Skin epidermis (tissue), 12 donors: ENCODE data around the gene TNS1.
A peak's percentile ranks its signal among the peaks of the same experiment; 100 is the strongest.

ENCODE experiments used
- H3K27ac ChIP-seq, 21 experiments: fragments of 200-600 bp; sonication (generic) in 11 of 21; one replicate each; pipeline ENCODE4 v1.5.0; 2020; ENCODE audit warnings: mild to moderate bottlenecking in 3 of 21, inconsistent platforms in 2 of 21, moderate library complexity in 2 of 21
- H3K4me3 ChIP-seq, 7 experiments: fragments of 200-600 bp; sonication (generic) in 2 of 7; one replicate each; pipeline ENCODE4 v1.5.0; 2020; ENCODE audit warnings: inconsistent platforms in 2 of 7, mild to moderate bottlenecking in 2 of 7, moderate library complexity in 1 of 7

The TNS1 gene

GRCh38 chr2:217939629-217940245 is 63.1 kb downstream of the TNS1 start:
- peak overlapping the region in 1 of 7 experiments; percentile 9 for H3K4me3 ChIP-seq
- H3K27ac ChIP-seq: peak overlapping the region in 8 of 21 experiments; percentile 16 to 84 (median 44)

GRCh38 chr2:217939220-217939619 is 63.6 kb downstream of the TNS1 start:
- Histone ChIP-seq H3K4me3 (no peak overlapping the region), H3K27ac (peak overlapping the region in 6 of 21 experiments; percentile 27 to 84 (median 48))

- peak overlapping the region in 13 of 21 experiments; percentile 16 to 82 (median 56) for H3K27ac ChIP-seq
Observed at GRCh38 chr2:217938036-217938435, 64.8 kb downstream of the TNS1 start.

GRCh38 chr2:217937446-217937845 is 65.3 kb downstream of the TNS1 start:
- Histone ChIP-seq H3K4me3 (no peak overlapping the region), H3K27ac (peak overlapping the region in 15 of 21 experiments; percentile 11 to 82 (median 56))

More at GRCh38 chr2:217938036-217938435, 64.8 kb downstream of the TNS1 start:
- no peak overlapping the region for H3K4me3 ChIP-seq

- H3K4me3 ChIP-seq: no peak overlapping the region
Observed at GRCh38 chr2:217936952-217937351, 65.8 kb downstream of the TNS1 start.

DNA sequence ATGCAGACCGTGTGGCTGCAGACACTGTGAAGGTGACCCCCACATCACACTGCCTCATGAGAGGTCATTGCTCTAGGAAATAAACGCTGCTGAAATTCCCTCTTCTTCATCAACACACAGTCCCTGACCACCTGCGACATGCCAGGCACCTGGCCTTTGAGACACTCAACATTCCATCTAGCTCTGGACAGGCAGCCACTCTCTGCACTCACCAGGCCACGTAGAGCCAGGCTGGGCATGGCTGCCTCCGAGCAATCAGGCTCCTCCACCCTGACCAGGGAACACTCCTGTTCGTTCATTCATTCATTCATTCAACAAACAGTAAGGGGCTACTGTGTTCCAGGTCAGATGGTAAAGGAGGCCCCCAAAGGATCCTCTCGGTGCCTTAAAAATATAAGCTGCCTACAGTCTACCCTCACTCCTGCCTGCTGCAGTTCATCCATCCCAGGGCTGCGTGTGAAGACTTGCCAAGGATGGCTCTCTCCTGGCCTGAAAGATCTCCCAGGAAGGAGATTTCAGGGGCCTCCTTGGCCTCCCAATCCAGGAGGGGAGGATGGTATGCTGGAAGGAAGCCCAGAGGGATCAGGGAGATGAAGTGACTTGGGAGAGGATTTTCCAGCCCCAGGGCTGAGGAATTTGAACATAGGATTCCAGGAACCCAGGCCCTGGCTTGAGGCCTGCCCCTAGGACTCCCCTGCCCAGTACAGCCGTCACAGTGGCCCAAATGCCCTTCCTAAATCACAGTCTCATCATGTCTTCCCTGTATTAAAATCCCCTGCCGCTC is 66.7 kb downstream of the TNS1 start:
- peak overlapping the region in 14 of 21 experiments; percentile 9 to 82 (median 46) for H3K27ac ChIP-seq
- no peak overlapping the region for H3K4me3 ChIP-seq

More at GRCh38 chr2:217936952-217937351, 65.8 kb downstream of the TNS1 start:
- peak overlapping the region in 15 of 21 experiments; percentile 11 to 82 (median 56) for H3K27ac ChIP-seq

- no peak overlapping the region for H3K4me3 ChIP-seq
- H3K27ac ChIP-seq: peak overlapping the region in 20 of 21 experiments; percentile 5 to 88 (median 62)
Observed at GRCh38 chr2:217935235-217935879, 67.4 kb downstream of the TNS1 start.

DNA sequence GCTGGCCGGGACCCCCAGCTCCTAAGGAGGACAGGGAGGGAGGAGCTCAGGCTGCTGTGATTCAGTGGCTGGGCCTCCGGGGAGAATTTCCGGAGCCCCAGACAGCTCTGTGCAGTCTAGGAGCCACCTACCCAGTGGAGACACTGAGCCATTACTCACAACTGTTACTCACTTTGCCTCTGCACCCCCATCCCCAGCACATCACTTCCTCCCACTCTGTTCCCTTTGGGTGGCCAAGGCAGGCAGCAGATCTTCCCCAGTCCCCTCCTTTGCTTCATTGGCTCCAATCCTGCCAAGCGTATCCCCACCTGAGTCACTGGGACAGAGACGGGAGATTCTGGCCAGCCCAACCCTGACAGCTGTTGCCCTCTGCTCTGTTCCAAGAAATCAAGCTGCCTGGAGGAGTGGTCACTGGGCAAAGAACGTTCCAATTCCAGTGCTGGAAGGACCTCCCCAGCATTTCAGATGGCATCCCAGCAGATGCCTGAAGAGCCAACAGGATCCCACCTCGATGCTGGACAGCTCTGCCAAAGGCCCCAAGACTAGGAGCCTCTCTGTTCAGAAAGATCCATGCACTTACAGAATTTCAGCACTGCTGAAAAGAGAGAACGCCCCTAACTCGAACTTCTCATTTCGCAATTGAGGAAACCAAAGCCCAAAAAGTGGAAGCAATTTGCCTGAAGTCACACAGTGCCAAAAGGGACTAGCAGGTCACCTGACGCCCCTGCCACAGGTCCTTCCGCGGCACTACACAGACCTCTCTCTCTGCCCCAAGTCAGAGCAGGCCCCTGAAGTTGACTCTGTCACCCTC is 68.3 kb downstream of the TNS1 start:
- H3K4me3 ChIP-seq: no peak overlapping the region
- peak overlapping the region in 20 of 21 experiments; percentile 5 to 88 (median 63) for H3K27ac ChIP-seq

GRCh38 chr2:217933617-217933993 is 69.2 kb downstream of the TNS1 start:
- peak overlapping the region in 15 of 21 experiments; percentile 15 to 88 (median 69) for H3K27ac ChIP-seq
- H3K4me3 ChIP-seq: no peak overlapping the region

DNA sequence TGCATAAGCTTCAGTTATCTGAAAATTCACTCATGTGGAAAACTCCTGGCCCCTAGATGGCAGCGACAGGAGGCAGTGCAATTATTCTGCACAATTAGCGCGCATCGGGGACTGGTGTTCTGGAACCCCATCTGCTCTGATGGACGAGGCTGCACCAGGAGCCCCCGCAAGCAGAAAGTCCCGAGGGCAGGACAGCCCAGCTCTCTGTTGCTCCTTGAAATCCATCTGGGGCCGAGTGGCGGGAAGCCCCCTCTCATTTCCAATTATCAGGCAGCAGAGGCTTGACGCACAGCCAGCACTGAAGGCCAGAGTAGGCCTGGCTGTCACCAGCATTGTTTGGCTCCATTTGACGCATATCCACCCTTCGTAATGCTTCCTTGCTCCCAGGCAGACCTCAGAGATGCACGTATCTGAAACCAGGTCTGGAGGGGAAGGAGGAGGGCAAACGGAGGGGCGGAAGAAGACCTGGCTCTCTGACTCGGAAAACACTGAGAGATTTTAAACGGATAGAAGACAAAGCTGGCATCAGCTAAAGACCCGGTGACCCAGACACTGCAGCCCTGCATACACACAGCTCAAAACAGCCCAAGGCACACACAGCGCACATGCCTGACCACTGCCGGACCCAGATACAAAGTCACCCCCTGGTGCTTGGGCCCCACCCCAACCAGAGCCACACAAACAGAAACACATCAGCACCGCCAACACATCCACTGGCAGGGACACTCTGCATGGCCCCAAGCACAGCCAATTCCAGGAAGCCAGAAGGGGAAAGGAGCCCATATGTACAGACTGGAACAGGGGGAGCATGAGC is 69.8 kb downstream of the TNS1 start:
- H3K4me3 ChIP-seq: no peak overlapping the region

GRCh38 chr2:217931846-217932560 is 70.8 kb downstream of the TNS1 start:
- peak overlapping the region in 10 of 21 experiments; percentile 7 to 88 (median 73) for H3K27ac ChIP-seq
- H3K4me3 ChIP-seq: no peak overlapping the region

More for the DNA sequence above, 69.8 kb downstream of the TNS1 start:
- peak overlapping the region in 16 of 21 experiments; percentile 15 to 88 (median 69) for H3K27ac ChIP-seq

DNA sequence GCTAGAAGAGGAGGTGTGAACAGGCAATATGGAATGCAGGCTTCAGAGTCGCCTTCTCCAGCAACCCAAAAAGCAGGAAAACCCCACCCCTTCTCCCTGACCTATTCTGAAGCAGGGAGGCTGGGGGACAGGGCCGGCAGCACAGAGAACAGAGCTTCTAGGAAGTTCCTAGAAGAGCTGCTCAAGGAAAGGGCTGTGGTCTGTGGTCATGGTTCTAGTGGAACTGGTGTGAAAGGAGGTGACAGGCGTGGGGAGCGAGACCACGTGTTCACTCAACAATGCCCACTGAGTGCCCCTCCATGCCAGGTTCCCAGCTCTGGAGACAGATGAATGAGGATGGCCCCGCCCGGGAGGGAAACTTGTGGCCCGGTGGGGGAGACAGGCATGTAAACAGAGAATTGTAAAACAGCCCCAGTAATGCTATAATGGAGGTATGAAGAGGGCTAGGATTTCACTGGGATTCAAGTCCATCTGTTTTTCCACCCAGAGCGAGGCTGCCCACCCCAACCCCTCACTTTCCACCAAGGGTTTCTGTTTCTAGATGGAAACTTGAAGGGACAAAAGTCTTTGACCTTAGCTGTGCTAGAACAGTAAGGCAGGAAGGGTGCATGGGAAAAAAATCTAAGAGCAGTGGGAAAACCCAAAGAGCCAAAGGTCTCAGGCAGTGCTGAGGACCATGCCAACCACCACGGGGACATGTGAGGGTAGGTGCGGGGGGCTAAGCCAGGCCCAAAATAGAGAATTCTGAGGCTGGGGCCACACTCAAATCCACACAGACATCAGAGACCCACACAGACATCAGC is 71.8 kb downstream of the TNS1 start:
- H3K4me3 ChIP-seq: no peak overlapping the region
- H3K27ac ChIP-seq: peak overlapping the region in 11 of 21 experiments; percentile 34 to 89 (median 77)

- Histone ChIP-seq H3K27ac (peak overlapping the region in 12 of 21 experiments; percentile 42 to 89 (median 72)), H3K4me3 (no peak overlapping the region)
Observed at GRCh38 chr2:217929757-217930707, 72.8 kb downstream of the TNS1 start.

GRCh38 chr2:217929272-217929671 is 73.5 kb downstream of the TNS1 start:
- Histone ChIP-seq H3K4me3 (no peak overlapping the region), H3K27ac (peak overlapping the region in 17 of 21 experiments; percentile 16 to 89 (median 70))

DNA sequence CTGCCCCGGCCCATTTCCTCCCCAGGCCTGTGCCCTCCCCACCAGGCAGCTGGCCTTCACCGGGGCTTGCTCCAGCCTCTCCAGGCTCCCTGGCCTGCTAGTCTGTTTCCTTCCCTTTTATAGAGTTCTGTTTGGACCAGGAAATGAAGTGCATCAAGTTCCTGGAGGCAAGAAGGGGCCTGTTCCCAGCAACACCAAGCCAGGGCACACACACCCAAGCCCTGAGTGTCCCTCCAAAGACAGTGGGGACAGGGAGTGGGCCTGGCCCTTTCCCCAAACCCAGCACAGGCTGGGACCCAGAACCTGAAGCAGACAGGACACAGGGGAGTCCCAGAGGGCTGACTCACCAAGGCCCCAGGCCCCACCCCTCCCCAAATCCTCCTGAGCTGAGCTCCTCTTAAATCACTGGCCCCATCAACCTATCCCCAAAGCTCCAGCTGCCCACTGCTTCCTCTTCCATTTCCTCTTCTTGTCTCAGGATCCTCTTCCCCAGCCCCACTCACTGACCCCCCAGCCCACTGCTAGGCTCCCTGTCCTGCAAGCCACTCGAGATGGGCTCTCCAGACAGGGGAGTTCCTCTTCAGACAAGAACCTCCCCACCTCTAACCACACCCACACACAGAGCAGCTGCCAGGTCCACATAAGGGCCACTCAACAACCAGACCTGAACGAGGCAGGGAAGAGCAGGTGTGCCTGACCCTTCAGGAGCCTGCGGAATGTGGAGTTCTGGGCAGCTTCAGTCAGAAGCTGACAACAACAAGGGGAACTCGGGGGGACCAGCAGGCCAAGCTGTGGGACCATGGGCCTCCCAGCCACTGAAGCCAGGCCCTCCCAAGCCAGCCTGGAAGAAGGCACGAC is 74.2 kb downstream of the TNS1 start:
- peak overlapping the region in 18 of 21 experiments; percentile 26 to 89 (median 69) for H3K27ac ChIP-seq
- H3K4me3 ChIP-seq: no peak overlapping the region
